HG03060 (cell line): ENCODE measurements around the gene NRXN3.

Experiments
- ATAC-seq: cut with Tn5 transposase; IDR thresholded peaks from one replicate; pipeline ENCODE4 v1.9.1; 2021; ENCODE audit warnings: low read depth, moderate number of reproducible peaks; ENCODE audit not compliant: unreplicated experiment

The NRXN3 gene

DNA sequence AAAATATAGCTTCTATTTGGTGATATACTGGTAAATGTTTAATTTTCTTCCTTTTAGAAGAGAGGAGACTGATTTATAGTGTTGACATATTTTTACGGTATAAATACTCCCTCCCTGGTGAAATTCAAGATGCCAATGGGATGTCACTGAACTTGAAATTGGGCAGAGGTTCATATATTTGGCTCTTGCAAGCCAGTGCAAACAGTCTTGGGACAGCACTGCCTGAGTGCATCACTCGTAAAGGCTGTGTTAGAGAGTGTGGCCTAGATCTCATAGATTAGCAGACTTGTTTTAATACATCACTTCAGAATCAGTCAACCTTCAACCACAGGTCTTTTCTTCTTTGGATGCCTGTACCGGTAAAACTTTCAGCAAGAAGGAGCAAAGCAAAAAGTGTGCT lies 681.0 kb downstream of the NRXN3 start:
- ATAC-seq = no peak

DNA sequence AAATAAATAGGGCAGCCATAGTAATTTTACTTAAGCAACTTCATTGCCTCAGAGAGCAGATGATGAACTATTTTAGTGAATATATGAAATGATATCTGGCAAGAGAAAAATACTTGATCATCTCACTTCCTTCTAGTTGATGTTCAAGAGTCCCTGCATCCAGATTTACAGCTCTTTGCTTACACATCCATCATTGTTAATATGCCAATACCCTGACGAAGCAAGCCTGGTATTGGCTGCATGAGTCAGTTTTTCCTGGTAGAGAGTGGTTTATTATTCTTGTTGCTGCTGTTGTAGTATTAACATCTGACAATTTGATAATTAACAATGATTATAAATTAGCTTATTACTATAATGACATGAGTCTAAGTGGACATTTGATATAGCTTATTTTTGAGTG lies 681.9 kb downstream of the NRXN3 start:
- ATAC-seq = no peak

DNA sequence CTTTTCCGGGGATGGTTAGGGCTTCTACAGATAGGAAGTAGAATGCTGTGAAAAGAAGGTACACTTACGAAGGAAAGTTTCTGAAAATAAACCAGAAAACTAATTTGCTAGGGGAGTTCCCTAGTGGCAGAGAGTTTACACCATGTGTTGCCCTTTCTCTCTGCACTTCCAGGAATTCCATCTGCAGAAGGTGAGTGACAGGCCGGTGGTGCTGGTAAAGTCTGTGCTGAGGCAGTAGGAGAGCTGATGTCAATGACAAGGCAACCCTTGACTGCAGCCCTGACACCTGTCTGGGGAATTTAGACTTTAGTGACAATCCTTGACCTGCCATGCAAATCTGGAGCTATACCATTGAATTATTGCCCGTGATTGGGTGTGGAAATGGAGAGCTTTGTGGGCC lies 687.8 kb downstream of the NRXN3 start:
- ATAC-seq = no peak

DNA sequence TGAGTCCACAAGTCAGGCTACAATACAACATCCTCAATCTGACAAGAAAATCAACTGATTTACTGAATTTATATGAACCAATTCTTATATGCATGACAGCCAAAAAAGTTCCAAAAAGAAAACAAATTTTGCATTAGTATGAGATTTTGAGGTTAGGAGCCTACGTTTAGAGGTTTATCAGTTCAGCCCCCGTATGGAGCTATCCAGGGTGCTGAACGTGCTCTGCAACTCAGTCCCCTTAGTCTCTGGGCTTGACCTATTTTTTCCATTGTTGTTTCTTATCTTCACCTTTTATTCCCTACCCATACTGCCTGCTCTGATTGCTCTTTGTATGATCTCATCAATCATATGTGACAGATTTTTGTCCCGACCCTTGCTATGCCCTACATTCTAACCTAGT lies 693.0 kb downstream of the NRXN3 start:
- ATAC-seq = no peak

DNA sequence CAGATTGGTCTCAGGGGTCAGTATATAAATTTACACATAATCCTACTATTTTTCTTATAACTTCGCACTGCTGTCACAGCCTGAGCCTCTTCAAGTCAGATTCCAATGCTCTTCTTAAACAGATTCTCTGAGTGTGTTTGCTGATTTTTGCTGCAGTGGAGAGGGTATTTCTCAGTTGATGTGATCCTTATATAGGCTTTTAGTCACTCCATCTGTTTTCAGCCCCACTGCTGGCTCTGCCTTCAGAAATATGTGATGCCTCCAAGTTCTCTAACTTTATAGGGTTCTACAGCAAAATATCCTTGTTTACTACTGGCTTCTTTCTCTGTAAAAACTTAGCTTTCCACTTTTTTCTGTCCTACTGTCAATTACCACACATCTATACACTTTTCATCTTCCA lies 702.7 kb downstream of the NRXN3 start:
- ATAC-seq = no peak

DNA sequence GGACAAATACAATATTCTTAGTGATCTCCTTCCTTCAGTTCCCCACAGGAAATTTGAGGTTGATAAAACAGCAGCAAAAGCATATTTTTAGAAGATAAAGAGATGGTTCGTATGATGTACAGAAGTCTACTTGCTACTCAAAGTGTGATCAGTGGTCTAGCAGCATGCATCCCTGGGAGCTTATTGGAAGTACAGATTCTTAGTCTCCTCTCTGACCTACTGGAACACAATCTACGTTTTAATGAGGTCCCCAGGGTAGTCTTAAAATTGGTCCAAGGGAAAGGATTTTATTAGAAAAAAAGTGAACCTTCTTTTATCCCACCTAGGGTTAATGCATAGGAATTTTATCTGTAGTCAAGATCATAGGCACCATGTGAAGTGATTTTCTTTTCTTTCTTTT lies 703.4 kb downstream of the NRXN3 start:
- no peak for ATAC-seq

DNA sequence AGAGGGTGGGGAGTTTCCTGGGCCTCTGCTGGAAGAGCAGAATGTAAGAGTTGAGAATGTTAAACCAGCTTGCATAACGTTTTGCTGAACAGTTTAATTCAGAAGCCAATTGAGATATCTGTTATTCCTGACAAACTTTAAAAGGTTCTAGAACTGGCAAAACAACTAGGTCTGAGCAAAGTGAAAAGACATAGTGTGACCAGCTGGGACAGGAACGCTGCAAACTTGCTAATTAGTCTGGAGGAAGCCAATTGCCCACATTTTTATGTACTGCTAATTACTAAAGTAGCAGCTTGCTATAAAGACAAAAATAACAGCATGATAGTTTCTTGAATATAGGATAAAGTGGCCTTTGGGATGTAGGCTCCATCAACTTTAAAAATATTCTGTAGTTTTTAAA lies 704.9 kb downstream of the NRXN3 start:
- no peak for ATAC-seq

DNA sequence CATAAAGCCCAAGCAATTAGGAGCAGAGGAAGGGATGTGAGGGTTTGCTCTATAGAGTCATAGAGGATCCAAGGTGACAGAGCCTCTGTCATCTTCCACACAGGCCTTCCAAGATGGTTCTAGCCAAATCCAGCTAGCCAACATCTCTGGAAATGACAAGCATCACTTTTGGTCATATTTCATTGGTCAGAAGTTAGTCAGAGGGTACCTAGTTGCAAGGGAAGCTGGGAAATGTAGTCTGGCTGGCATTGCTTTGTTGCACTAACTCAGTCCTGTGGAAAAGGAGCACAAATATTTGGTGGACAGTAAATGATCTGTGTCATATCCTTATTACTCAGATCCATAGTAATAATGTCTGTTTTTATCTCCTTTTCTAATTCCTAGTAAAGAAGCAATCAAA lies 715.7 kb downstream of the NRXN3 start:
- no peak for ATAC-seq

DNA sequence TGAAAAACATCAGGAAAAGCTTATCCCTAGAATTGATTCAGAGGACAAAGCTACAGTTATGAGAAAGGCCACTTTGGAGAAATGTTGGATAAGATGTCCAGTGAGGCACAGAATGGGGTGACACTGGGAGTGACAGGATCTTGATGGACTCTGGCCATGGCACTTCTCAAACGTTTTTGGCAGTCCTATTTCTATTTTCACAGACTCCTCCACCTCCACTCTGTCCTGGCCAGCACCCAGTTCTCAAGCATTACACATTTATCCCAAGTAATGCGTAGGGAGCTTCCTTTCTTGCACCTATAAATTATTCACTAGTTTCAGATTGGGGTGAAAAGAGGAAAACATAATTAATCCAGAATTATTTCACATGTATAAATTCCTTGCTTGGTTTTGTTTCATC lies 727.3 kb downstream of the NRXN3 start:
- ATAC-seq = no peak

DNA sequence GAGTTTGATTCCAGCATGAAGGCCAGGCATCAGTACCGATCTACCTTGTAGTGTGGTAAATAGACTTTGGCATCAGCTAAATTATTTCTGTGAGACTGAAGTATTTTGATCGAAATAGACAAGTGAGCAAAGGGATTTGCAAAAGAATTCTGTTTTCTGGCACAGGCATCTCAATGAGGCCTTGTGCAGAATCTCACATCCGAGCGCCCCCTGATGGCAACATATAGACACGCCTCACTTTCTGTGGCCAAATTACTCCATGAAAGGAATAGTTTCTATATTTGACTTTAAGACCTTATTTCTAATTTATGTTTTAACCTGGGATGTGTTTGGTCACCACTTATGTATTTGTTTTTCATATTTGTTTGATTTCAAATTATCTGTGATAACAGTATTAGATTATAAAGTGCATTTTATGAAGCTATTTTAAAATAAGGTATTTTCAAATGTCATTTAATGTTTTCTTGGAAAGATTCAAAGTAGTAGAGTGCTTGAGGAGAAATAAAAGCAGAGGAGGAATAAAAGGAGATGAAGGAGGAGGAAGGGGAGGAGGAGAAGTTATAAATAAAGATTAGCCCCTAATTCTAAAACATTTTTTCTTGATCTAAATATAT lies 731.9 kb downstream of the NRXN3 start:
- ATAC-seq = no peak

DNA sequence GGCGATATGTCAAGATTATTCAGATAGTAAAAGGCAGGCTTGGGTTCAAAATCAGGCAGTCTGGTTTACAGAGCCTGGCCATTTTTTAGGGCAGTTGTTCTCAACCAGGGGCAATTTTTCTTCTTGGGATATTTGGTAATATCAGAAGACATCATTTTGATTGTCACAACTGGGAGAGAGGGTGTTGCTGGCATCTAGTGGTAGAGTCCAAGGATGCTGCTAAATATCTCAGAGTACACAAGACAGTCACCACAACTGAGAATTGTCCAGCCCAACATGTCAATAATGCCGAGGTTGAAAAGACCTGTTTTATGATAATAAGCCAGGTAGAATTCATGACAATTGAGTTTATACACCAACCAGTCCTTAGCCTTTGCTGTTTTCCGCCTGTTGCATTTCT lies 733.9 kb downstream of the NRXN3 start:
- ATAC-seq = no peak

DNA sequence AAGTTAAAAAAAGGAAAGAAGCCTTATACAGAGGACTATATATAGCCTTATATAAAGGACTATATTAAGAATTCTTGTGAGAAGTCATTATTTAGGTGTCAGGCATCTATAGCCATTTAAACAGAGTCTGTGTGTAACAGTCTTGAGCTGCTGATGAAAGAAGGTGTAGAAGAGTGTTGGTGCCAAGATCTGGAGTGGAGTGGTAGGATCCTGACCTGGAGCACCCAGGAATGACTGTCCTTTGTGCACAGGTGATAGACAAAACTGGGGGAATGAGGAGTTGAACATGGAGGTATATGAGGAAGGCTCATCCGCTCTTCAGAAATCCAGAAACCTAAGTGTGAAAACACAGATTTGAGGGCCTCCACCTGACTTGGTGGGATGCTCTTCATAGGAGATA lies 747.3 kb downstream of the NRXN3 start:
- no peak for ATAC-seq

DNA sequence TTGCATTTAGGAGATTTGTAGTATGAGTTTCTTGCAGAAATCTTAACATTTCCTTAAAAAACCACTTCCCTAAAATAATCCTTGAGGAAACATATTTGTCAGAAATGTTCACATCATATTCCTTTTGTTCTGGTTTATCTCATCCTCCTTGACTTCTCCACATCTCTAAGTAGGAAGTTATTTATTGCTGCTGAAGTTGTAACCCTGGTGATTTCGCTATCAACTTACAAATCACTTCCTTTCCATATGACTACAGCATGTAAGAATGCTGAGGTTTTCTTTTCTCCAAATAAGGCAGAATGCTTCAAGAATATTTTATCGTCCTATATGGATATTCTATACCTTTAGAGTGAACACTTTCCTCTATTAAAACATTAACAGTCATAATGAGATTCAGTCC lies 751.7 kb downstream of the NRXN3 start:
- no peak for ATAC-seq

DNA sequence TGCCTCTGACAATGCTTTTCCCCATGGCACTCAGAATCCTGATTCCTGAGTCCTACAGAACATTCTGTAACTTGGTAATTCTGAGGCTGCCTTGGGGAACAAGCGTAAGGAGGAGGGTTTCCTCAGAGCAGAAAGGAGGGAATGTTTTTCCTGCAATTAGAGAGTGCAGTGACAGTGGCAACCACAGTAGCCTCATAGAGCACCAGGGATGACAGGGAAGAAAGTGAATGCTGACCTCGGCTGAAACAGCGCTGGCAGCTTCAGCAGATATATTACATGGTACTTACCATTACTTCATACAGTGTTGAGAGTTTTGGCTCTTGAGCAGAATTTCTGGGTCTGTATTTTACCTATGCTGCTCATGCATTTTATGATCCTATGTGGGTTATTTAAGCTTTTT lies 757.1 kb downstream of the NRXN3 start:
- ATAC-seq = no peak

DNA sequence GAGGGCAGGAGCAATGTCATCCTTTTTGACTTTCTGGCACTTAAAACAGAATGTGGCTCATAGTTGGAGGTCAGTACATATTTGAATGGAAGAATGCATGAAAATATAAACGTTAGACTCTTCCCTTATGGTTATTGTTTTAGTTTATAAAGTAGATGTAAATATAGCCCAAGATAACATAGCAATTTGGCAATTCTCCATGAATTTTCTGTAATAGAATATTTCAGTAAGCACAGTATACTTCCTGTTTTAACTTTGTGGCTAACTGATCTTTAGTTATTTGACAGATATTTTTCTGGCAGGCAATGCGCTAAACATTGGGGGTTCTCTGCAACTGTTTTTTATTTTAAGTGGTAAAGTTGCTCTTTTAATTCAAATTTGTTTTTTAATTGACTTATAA lies 763.0 kb downstream of the NRXN3 start:
- no peak for ATAC-seq

DNA sequence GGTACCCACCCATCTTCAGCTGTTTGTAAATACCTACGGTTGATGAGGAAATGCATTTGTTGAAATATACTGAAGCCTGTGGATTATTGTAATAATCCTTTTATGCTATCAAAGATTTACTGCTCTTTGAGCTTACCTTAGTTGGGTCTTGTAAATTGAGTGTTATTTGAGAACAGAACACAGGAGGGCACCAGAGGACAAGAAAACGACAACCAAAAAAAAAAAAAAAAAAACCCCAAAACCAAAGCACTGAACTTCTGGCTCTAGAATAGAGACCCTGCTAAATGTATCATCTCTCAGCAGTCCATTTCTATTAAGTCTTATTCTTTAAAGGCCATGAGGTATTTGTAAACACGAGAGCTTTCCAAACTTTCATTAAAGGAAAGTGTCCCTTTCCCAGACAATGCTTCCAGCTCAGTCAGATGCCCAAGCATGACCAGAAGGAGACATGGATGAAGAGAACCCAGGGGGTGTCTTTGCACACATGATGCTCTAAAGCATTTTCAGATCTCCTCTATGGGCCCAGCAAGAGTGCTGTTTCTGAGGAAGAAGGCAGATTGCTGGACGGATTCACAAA lies 763.9 kb downstream of the NRXN3 start:
- no peak for ATAC-seq

DNA sequence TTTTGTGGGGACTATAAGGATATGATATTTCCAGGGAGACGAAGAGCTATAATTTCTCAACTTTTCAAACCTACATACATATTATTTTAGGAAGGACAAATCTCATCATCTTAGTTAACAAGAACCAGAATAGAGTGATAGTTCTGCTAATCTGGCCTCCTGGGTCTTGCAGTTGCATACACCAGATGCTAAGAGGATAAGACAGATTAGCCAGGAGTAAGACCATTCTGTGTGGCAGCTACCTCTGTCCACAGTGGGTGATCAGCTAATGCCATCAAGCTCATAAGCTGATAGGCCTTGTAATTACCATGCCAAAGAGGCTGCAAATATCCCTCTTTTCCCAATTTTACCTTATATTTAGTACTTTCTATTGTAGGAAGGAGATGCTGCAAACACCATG lies 776.8 kb downstream of the NRXN3 start:
- ATAC-seq = no peak

DNA sequence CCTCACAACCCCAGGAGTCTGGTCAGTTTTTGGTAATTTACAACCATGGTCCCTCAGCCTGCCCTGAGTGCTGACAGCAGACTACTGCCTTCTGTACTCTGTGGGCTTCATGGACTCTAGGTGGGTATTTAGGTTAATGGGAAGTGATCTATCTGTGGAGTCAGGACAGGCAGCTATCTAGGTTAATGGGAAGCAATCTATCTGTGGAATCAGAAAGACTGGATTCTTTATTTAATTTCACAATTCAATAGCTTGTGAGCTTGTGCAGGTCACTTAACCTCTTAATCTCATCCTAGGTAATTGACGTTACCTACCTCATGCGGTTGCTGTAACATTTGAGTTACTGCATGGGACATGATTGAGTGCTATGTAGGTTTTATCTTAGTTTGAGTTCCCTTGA lies 777.5 kb downstream of the NRXN3 start:
- no peak for ATAC-seq

DNA sequence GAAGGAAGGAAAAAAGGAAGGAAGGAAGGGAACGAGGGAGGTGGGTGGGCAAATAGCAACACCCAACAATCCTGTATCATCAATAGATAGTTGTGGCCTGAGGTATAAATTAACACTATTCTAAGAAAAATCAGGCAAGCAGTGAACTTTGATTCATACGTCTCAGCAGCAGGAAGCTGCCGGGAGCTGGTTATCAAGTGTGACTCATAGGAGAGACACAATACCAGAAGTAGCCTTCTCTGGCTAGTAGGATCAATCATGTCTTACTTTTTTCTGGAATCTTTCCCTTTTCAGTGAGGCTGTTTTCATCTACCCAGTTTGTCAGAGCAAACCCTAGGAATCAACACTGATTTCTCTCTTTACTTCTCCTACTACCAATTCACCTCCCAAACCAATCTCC lies 780.5 kb downstream of the NRXN3 start:
- no peak for ATAC-seq

DNA sequence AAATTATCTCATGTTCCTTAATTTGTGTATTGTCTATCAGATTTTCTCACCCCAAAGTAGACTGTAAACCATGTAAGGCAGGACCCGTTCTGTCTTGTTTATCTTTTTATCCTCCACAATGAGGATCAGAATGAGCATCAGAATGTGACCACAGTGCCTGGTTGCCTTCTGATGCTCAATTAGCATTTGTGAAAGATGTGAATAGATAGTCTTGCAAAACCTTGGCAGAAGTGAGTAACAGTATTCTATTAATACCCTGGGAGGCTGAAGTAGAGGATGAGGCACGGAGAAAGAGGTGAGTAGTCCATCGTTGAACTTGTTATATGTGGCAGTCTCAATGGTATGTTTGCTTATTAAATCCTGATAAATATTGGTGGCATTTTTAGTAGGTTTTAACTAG lies 781.4 kb downstream of the NRXN3 start:
- ATAC-seq = no peak

DNA sequence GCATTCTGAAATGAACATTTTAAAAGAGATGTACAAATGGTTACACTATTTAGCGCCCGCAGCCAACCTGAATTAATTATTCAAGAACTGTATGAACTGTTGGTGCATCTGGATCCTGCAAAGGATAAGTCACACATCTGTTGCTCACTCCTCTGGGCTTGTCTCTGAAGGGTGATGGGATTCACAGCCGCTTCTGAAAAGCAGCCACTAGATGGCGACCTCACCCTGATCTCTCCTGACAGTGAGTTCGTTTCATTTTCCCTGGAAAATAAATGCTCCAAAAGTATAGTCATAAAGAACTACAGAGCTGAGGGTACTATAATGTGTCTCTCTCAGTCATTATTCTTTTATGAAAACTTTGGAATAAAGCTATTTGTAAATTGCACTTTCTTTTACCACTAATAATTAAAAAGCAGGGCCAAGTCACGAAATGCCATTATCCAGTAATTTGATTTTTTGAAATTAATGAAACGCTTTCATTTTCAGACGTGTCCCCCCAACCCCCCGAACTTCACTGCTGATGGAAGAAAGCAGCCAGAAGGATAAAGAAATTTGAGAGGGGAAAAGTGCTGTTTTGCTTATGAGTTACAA lies 789.6 kb downstream of the NRXN3 start:
- peak; percentile 69 for ATAC-seq

DNA sequence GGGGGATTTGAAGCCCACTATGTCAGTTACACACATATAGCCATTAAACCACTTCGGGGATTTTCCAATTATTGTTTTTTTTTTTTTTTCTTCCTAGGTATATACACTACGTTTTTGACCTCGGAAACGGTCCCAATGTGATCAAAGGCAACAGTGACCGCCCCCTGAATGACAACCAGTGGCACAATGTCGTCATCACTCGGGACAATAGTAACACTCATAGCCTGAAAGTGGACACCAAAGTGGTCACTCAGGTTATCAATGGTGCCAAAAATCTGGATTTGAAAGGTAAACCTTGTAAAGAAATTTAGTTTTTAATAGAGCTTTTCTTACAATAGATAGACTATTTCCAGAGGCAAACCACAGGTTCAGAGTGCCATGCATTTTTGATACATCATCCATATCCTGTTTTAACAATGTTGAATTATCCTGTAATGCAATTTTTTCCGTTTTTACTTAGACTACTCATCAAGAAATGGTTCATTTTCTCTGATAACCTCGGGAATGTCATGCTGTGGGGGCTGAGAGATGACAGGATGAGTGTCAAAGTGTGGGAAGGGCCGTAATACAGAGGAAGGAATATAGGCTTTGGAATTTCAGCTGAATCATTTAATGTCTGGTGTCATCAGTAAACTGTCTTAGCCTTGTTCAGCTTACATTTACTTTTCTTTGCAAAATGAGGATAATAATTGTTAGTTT lies 797.1 kb downstream of the NRXN3 start:
- ATAC-seq = no peak
